ENCODE measurements around the gene ARHGAP27.

- TF ChIP-seq POLR2A (IDR thresholded peaks at IDR 0.05; ENCODE audit: low read depth, low read length) = no peak
- no peak for TF ChIP-seq POLR2AphosphoS5 (IDR thresholded peaks at IDR 0.05; ENCODE audit: low read depth, low read length)
- no peak for TF ChIP-seq TAF1 (IDR thresholded peaks at IDR 0.05; ENCODE audit: low read depth, low read length)
- TF ChIP-seq POU2F2 (IDR thresholded peaks at IDR 0.05; ENCODE audit: low read depth, low read length) = no peak
Observed at GRCh38 chr17:45374501-45374900, 58.2 kb downstream of the ARHGAP27 start.

All from GM12891 (cell line).